Smooth muscle cell (in vitro differentiated cells): ENCODE measurements around the gene FBXL17. TPM values are rescaled to one million over a fixed set of nuclear protein-coding genes. Genes with fewer than 3 reads are reported as not detected.

Experiments used
- DNase-seq: peaks from one replicate; lab custom pipeline; 2025; ENCODE audit not compliant: unreplicated experiment; lab: John Stamatoyannopoulos, UW
- H2AFZ ChIP-seq: fragments of 200-600 bp; sonication (generic); 2 replicates; pipeline ENCODE4 v1.6.0; 2016; ENCODE audit warnings: antibody characterized with exemption, low read depth, mild to moderate bottlenecking
- H3F3A ChIP-seq: fragments of 200-600 bp; sonication (generic); 2 replicates; pipeline ENCODE4 v1.6.0; 2017; ENCODE audit warnings: antibody characterized with exemption, low read depth
- H3K27ac ChIP-seq: fragments of 200-600 bp; sonication (generic); 2 replicates; pipeline ENCODE4 v1.5.1; 2016; ENCODE audit warnings: low read depth, mild to moderate bottlenecking
- H3K27me3 ChIP-seq: fragments of 200-600 bp; sonication (generic); 2 replicates; pipeline ENCODE4 v1.6.1; 2016; ENCODE audit warnings: low read depth, mild to moderate bottlenecking
- H3K36me3 ChIP-seq: fragments of 200-600 bp; sonication (generic); 2 replicates; pipeline ENCODE4 v1.5.1; 2016; ENCODE audit warnings: low read depth
- H3K4me1 ChIP-seq: fragments of 200-600 bp; sonication (generic); 2 replicates; pipeline ENCODE4 v1.5.1; 2016; ENCODE audit warnings: low read depth
- H3K4me2 ChIP-seq: fragments of 200-600 bp; sonication (generic); 2 replicates; pipeline ENCODE4 v1.6.0; 2016; ENCODE audit warnings: mild to moderate bottlenecking
- H3K4me3 ChIP-seq: fragments of 200-600 bp; sonication (generic); 2 replicates; pipeline ENCODE4 v1.5.1; 2016; ENCODE audit warnings: mild to moderate bottlenecking
- H3K79me2 ChIP-seq: fragments of 200-600 bp; sonication (generic); 2 replicates; pipeline ENCODE4 v1.6.0; 2016; ENCODE audit warnings: low read depth, mild to moderate bottlenecking
- H3K9ac ChIP-seq: fragments of 200-600 bp; sonication (generic); 2 replicates; pipeline ENCODE4 v1.6.0; 2016; ENCODE audit warnings: low read depth
- H3K9me3 ChIP-seq: fragments of 200-600 bp; sonication (generic); replicated peaks from 2 replicates; pipeline ENCODE4 v1.5.1; 2016; ENCODE audit warnings: low read depth
- H4K20me1 ChIP-seq: fragments of 200-600 bp; sonication (generic); 2 replicates; pipeline ENCODE4 v1.6.0; 2016; ENCODE audit warnings: low read depth
- WGBS: methylation state at CpG from one replicate; pipeline ENCODE4 v1.1.7; 2016; ENCODE audit warnings: low lambda C conversion rate; 5-methylcytosine and 5-hydroxymethylcytosine counted together
- polyA plus RNA-seq: library from polyadenylated mRNA; unstranded; fragments of >200 nt; fragmentation: Nextera tagmentation; extraction: Ambion mirVana; gene quantifications from 2 replicates; pipeline ENCODE4 v1.2.1, GENCODE V29; 2016
- total RNA-seq: library from RNA; depleted of rRNA; stranded (reverse); fragments of >200 nt; gene quantifications from 2 replicates; pipeline ENCODE4 v1.2.3, GENCODE V29; 2014
- TF ChIP-seq, protein P1 (sequence below): fragments of 200-600 bp; sonication (generic); IDR thresholded peaks from 2 replicates; pipeline ENCODE4 v1.5.1; 2017; ENCODE audit warnings: borderline replicate concordance, mild to moderate bottlenecking, antibody characterized with exemption; ENCODE audit not compliant: insufficient read depth, poor library complexity, severe bottlenecking

Gene FBXL17
- total and polyA plus RNA-seq, 2 experiments from 2014 or later: 5.4 to 16.0 TPM

DNA sequence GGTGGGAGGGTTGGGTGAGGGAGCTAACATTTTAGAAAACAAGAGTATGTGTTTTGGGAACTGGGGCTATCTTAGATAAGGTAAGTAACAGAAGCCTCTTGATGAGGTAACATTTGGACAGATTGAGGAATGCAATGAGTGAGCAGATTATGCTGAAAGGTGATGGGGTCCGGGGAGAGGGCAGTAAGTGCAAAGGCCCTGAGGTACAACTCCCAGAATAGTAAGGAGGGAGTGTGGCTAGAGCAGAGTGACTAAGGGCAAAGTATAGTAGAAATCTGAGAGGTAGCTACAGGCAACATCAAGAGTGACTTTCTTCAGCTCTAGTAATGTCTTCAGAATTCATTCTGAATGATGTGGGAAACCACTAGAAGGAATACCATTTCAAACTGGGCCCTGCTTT, 38.9 kb upstream of the FBXL17 start:
- Histone ChIP-seq H2AFZ (no peak overlapping the region), H3F3A (no peaks in the 10 kb centered on the region), H3K27me3 (no peaks in the 10 kb centered on the region), H3K36me3 (no peaks in the 10 kb centered on the region), H3K9me3 (no peaks in the 10 kb centered on the region), H4K20me1 (no peaks in the 10 kb centered on the region), H3K4me3 (no peak overlapping the region), H3K9ac (no peak overlapping the region), H3K79me2 (no peaks in the 10 kb centered on the region), H3K4me1 (no peaks in the 10 kb centered on the region), H3K27ac (no peak overlapping the region), H3K4me2 (no peak overlapping the region)
- TF ChIP-seq, protein P1, sequence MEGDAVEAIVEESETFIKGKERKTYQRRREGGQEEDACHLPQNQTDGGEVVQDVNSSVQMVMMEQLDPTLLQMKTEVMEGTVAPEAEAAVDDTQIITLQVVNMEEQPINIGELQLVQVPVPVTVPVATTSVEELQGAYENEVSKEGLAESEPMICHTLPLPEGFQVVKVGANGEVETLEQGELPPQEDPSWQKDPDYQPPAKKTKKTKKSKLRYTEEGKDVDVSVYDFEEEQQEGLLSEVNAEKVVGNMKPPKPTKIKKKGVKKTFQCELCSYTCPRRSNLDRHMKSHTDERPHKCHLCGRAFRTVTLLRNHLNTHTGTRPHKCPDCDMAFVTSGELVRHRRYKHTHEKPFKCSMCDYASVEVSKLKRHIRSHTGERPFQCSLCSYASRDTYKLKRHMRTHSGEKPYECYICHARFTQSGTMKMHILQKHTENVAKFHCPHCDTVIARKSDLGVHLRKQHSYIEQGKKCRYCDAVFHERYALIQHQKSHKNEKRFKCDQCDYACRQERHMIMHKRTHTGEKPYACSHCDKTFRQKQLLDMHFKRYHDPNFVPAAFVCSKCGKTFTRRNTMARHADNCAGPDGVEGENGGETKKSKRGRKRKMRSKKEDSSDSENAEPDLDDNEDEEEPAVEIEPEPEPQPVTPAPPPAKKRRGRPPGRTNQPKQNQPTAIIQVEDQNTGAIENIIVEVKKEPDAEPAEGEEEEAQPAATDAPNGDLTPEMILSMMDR: no peak
- no peak for DNase-seq
- WGBS: 96% methylated on average over 1 of the region's 1 CpG

DNA sequence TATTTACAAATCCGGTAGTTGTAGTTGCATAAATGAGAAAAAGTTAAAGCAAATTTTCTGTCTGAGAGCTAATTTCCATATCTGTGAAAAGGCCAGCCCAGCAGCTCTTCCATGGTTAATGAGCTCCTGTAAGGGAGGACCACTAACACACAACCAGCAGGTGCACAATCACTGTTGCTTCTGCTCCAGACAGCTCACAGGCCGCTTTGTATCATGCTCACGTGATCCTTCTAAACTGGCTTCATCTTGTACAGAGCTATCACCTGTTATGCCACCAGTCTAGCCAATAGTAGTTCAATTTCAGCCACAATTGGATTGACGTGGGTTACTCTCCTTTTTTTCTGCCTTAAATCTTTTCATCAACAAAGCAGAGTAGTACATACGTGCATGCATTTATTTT, 38.3 kb upstream of the FBXL17 start:
- H3K4me2 ChIP-seq: no peak overlapping the region
- no peaks in the 10 kb centered on the region for H3K79me2 ChIP-seq
- H3K4me3 ChIP-seq: no peak overlapping the region
- DNase-seq: no peak
- H3K9me3 ChIP-seq: no peaks in the 10 kb centered on the region
- TF ChIP-seq, protein P1: no peak
- no peaks in the 10 kb centered on the region for H4K20me1 ChIP-seq
- no peaks in the 10 kb centered on the region for H3K27me3 ChIP-seq
- H3K36me3 ChIP-seq: no peaks in the 10 kb centered on the region
- no peaks in the 10 kb centered on the region for H3F3A ChIP-seq
- WGBS: 94% methylated on average over 5 of the region's 5 CpGs
- H3K9ac ChIP-seq: no peak overlapping the region
- H2AFZ ChIP-seq: no peak overlapping the region
- no peak overlapping the region for H3K27ac ChIP-seq
- H3K4me1 ChIP-seq: no peaks in the 10 kb centered on the region

DNA sequence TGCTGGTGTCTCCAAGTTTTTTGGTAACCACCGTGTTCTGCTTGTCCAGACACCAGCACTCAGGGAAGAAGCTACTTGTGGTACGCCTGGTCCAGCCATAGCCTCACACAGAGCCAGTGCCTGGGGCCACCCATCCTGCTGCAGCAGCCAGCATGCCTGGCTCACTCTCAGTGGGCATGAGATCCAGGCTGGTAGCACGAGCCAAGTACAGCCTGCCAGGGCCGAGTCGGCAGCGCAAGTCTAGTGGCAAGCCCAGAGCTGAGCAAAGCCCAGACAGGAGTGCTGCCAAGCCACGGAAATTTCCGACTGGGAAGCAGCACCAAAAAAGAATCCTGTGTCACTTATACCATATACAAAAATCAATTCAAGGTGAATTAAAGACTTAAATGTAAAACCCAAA, 36.3 kb upstream of the FBXL17 start:
- Histone ChIP-seq H3K4me3 (no peak overlapping the region), H3K9ac (no peak overlapping the region), H4K20me1 (no peaks in the 10 kb centered on the region), H3K4me2 (no peak overlapping the region), H3K36me3 (no peaks in the 10 kb centered on the region), H3K4me1 (no peaks in the 10 kb centered on the region), H3K9me3 (no peaks in the 10 kb centered on the region), H2AFZ (no peak overlapping the region), H3K79me2 (no peaks in the 10 kb centered on the region), H3K27me3 (no peaks in the 10 kb centered on the region), H3F3A (no peaks in the 10 kb centered on the region), H3K27ac (no peak overlapping the region)
- WGBS: 93% methylated on average over 8 of the region's 8 CpGs
- TF ChIP-seq, protein P1: no peak
- DNase-seq: no peak

DNA sequence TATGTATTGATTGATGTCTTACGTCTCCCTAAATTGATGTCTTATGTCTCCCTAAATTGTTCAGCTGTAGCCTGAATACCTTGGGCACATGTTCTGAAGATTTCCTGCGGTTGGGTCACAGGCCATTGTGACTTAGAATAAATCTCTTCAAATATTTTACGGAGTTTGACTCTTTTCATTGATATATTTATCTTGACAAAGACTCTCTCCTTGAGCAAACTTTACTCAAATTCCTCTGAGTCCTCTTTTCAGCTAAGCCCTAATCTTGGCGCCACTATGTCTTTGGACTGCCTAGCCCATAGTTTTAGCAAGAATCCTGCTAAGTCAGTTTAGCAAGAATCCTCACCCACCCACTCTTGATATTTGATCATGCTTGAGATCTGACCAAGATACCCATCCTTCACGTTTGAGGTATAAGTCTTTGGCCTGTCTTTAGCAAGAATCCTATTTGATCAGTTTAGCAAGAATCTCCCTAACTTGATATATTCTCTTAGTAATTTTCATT, 35.3 kb upstream of the FBXL17 start:
- Histone ChIP-seq H3K4me2 (no peak overlapping the region), H3K4me3 (no peak overlapping the region), H2AFZ (no peak overlapping the region), H4K20me1 (no peaks in the 10 kb centered on the region), H3K36me3 (no peaks in the 10 kb centered on the region), H3K27me3 (no peaks in the 10 kb centered on the region), H3K4me1 (no peaks in the 10 kb centered on the region), H3K9ac (no peak overlapping the region), H3K9me3 (no peaks in the 10 kb centered on the region), H3F3A (no peaks in the 10 kb centered on the region), H3K79me2 (no peaks in the 10 kb centered on the region), H3K27ac (no peak overlapping the region)
- 87% methylated on average over 5 of the region's 5 CpGs for WGBS
- DNase-seq: no peak
- TF ChIP-seq, protein P1: no peak
